HCT116 (cell line): ENCODE measurements around the gene C1QTNF9B. TPM values are rescaled to one million over a fixed set of nuclear protein-coding genes. Genes with fewer than 3 reads are reported as not detected.

Experiments
- ATAC-seq: fragments of 200-7000 bp; cut with Tn5 transposase; 2 replicates; pipeline ENCODE4 v1.9.1; 2020; ENCODE audit warnings: mild to moderate bottlenecking, moderate library complexity
- BruUV-seq: library from RNA; stranded (reverse); fragments of 400-500 nt; replicated peaks from 2 replicates; lab custom pipeline; 2021; lab: Mats Ljungman, UMichigan
- CTCF ChIA-PET: fragments of 300-600 bp; sonication (Branson Sonifier 250); formaldehyde crosslinking; loops from one replicate; lab custom pipeline; 2021; ENCODE audit warnings: antibody characterized with exemption; lab: Charles Lee
- POLR2A ChIA-PET: fragments of 300-600, 350-600 bp; sonication (Branson Sonifier 250); formaldehyde crosslinking; loops from one replicate; lab custom pipeline; 2021; ENCODE audit warnings: antibody characterized with exemption; lab: Charles Lee
- RAD21 ChIA-PET, 2 experiments: fragments of 300-600 bp; sonication (Branson Sonifier 250); formaldehyde crosslinking; loops; one replicate each; lab custom pipeline; 2023; ENCODE audit warnings: low total read pairs in 2 of 2; ENCODE audit not compliant: uncharacterized antibody in 2 of 2, unreplicated experiment in 2 of 2, low non-redundant PET in 1 of 2; lab: Charles Lee
- DNase-seq: peaks from one replicate; pipeline ENCODE4 v3.0.0-alpha.2; 2010; ENCODE audit warnings: low read depth, low spot score
- H2AFZ ChIP-seq: fragments of 200-600 bp; shearing (Covaris generic), sonication (generic); 2 replicates; pipeline ENCODE4 v1.6.1; 2017; ENCODE audit warnings: low read depth, mixed run types, mixed read lengths, antibody characterized with exemption, low read length; ENCODE audit not compliant: poor library complexity, severe bottlenecking
- H3K27ac ChIP-seq: 2 replicates; pipeline ENCODE4 v1.5.1; 2012; ENCODE audit warnings: low read depth, low read length
- H3K27me3 ChIP-seq: fragments of 200-600 bp; sonication (generic); 2 replicates; pipeline ENCODE4 v1.6.1; 2016; ENCODE audit warnings: mixed run types, low read length, mixed read lengths; ENCODE audit not compliant: insufficient read depth
- H3K36me3 ChIP-seq, 2 experiments: fragments of 200-500 bp in 1 of 2; fragments of 200-600 bp in 1 of 2; sonication (Bioruptor generic) in 1 of 2; sonication (generic) in 1 of 2; 2 replicates each; pipeline versions ENCODE4 v1.5.1 to v1.6.1; 2014 to 2016; ENCODE audit warnings: low read length in 2 of 2, inconsistent platforms in 1 of 2, mixed read lengths in 1 of 2, mixed run types in 1 of 2; ENCODE audit not compliant: insufficient read depth in 2 of 2, control insufficient read depth in 1 of 2
- H3K4me1 ChIP-seq, 2 experiments: fragments of 200-600 bp in 1 of 2; sonication (generic) in 1 of 2; 2 replicates each; pipeline versions ENCODE4 v1.5.1 to v1.6.1; 2012 to 2017; ENCODE audit warnings: low read length in 2 of 2, inconsistent platforms in 1 of 2, mild to moderate bottlenecking in 1 of 2, mixed read lengths in 1 of 2, mixed run types in 1 of 2, moderate library complexity in 1 of 2; ENCODE audit not compliant: insufficient read depth in 2 of 2, control insufficient read depth in 1 of 2
- H3K4me2 ChIP-seq: fragments of 200-600 bp; sonication (generic); 2 replicates; pipeline ENCODE4 v1.6.1; 2017; ENCODE audit warnings: mixed run types, low read length, mixed read lengths
- H3K4me3 ChIP-seq, 2 experiments: fragments of 200-600 bp in 1 of 2; sonication (generic) in 1 of 2; replicated peaks in 1 of 2; 2 replicates each; pipeline ENCODE4 v1.5.1; 2011 to 2016; ENCODE audit warnings: low read length in 2 of 2, control low read depth in 1 of 2, low read depth in 1 of 2, mild to moderate bottlenecking in 1 of 2, mixed read lengths in 1 of 2, mixed run types in 1 of 2
- H3K79me2 ChIP-seq: fragments of 200-600 bp; sonication (generic); 2 replicates; pipeline ENCODE4 v1.6.1; 2017; ENCODE audit warnings: mild to moderate bottlenecking, mixed run types, low read length, moderate library complexity, mixed read lengths; ENCODE audit not compliant: insufficient read depth
- H3K9ac ChIP-seq: fragments of 200-600 bp; sonication (generic); 2 replicates; pipeline ENCODE4 v1.6.1; 2016; ENCODE audit warnings: low read length, mixed read lengths
- H3K9me2 ChIP-seq: fragments of 200-600 bp; sonication (generic), shearing (Covaris generic); 2 replicates; pipeline ENCODE4 v1.6.1; 2017; ENCODE audit warnings: mixed run types, mild to moderate bottlenecking, moderate library complexity; ENCODE audit not compliant: insufficient read depth
- H3K9me3 ChIP-seq, 2 experiments: fragments of 200-500 bp in 1 of 2; fragments of 200-600 bp in 1 of 2; sonication (Bioruptor generic) in 1 of 2; sonication (generic) in 1 of 2; 2 replicates each; pipeline ENCODE4 v1.6.1; 2014 to 2017; ENCODE audit warnings: low read length in 2 of 2, mixed read lengths in 2 of 2, inconsistent platforms in 1 of 2, low read depth in 1 of 2, mild to moderate bottlenecking in 1 of 2, mixed run types in 1 of 2, moderate library complexity in 1 of 2; ENCODE audit not compliant: control insufficient read depth in 1 of 2, insufficient read depth in 1 of 2
- H4K20me1 ChIP-seq: fragments of 200-600 bp; sonication (generic), shearing (Covaris generic); 2 replicates; pipeline ENCODE4 v1.6.1; 2017; ENCODE audit warnings: mixed run types, mild to moderate bottlenecking, moderate library complexity; ENCODE audit not compliant: insufficient read depth
- ATF3 ChIP-seq: IDR thresholded peaks from 2 replicates; pipeline ENCODE4 v1.6.1; 2012
- CBX3 ChIP-seq: IDR thresholded peaks from 2 replicates; pipeline ENCODE4 v1.6.1; 2012; ENCODE audit warnings: low read depth
- CEBPB ChIP-seq: IDR thresholded peaks from 2 replicates; pipeline ENCODE4 v1.6.1; 2012; ENCODE audit warnings: low read depth
- CTCF ChIP-seq, 3 experiments: fragments of 200-600 bp in 1 of 3; sonication (generic) in 1 of 3; IDR thresholded peaks in 2 of 3; conservative IDR thresholded peaks in 1 of 3; 2 replicates each; pipeline ENCODE4 v1.5.1; 2012 to 2017; ENCODE audit warnings: low read depth in 2 of 3, low read length in 2 of 3, antibody characterized with exemption in 1 of 3, borderline replicate concordance in 1 of 3, control low read depth in 1 of 3, mild to moderate bottlenecking in 1 of 3, mixed read lengths in 1 of 3, mixed run types in 1 of 3, moderate library complexity in 1 of 3; ENCODE audit not compliant: insufficient read depth in 1 of 3
- EGR1 ChIP-seq: IDR thresholded peaks from 2 replicates; pipeline ENCODE4 v1.6.1; 2012; ENCODE audit warnings: low read depth
- ELF1 ChIP-seq: IDR thresholded peaks from 2 replicates; pipeline ENCODE4 v1.6.1; 2012; ENCODE audit warnings: low read depth, borderline replicate concordance
- EZH2 ChIP-seq: fragments of 200-600 bp; sonication (generic); IDR thresholded peaks from 2 replicates; pipeline ENCODE4 v1.6.1; 2017; ENCODE audit warnings: antibody characterized with exemption, mixed run types
- EZH2phosphoT487 ChIP-seq: fragments of 200-600 bp; IDR thresholded peaks from 2 replicates; pipeline ENCODE4 v1.6.1; 2018; ENCODE audit warnings: antibody characterized with exemption, borderline replicate concordance
- FOSL1 ChIP-seq: IDR thresholded peaks from 2 replicates; pipeline ENCODE4 v1.6.1; 2012; ENCODE audit warnings: low read depth
- JUND ChIP-seq: IDR thresholded peaks from 2 replicates; pipeline ENCODE4 v1.6.1; 2012
- MAX ChIP-seq: IDR thresholded peaks from 2 replicates; pipeline ENCODE4 v1.6.1; 2012
- POLR2A ChIP-seq: IDR thresholded peaks from 2 replicates; pipeline ENCODE4 v1.7.0; 2011; ENCODE audit warnings: borderline replicate concordance; ENCODE audit not compliant: insufficient read depth, insufficient read length; ENCODE audit errors: extremely low read depth
- POLR2AphosphoS5 ChIP-seq: IDR thresholded peaks from 2 replicates; pipeline ENCODE4 v1.6.1; 2011; ENCODE audit warnings: mild to moderate bottlenecking, low read depth, low read length, moderate library complexity
- RAD21 ChIP-seq: IDR thresholded peaks from 2 replicates; pipeline ENCODE4 v1.6.1; 2012; ENCODE audit warnings: low read depth, mild to moderate bottlenecking
- SP1 ChIP-seq: IDR thresholded peaks from 2 replicates; pipeline ENCODE4 v1.6.1; 2012; ENCODE audit warnings: low read depth
- SRF ChIP-seq: IDR thresholded peaks from 2 replicates; pipeline ENCODE4 v1.6.1; 2012; ENCODE audit warnings: low read depth
- TCF7L2 ChIP-seq: IDR thresholded peaks from 2 replicates; pipeline ENCODE4 v1.7.0; 2011; ENCODE audit warnings: borderline replicate concordance, inconsistent platforms; ENCODE audit not compliant: insufficient read depth, insufficient read length; ENCODE audit errors: extremely low read depth
- YY1 ChIP-seq: IDR thresholded peaks from 2 replicates; pipeline ENCODE4 v1.6.1; 2011; ENCODE audit warnings: low read length, low read depth, moderate library complexity, mild to moderate bottlenecking; ENCODE audit not compliant: insufficient replicate concordance; ENCODE audit errors: extremely low read depth
- ZFX ChIP-seq: fragments of 450-650 bp; IDR thresholded peaks from 2 replicates; pipeline ENCODE4 v1.6.1; 2017
- intact Hi-C: fragments of 100-400 bp; cut with micrococcal nuclease; formaldehyde crosslinking; loops from 2 replicates; pipeline ENCODE4 v1.10.0; 2022
- total RNA-seq: library from RNA; stranded (reverse); gene quantifications from one replicate; pipeline ENCODE4 v1.2.1, GENCODE V29; 2021; ENCODE audit not compliant: unreplicated experiment

The C1QTNF9B gene
- total RNA-seq, 1 experiment from 2014 or later = not detected

GRCh38 chr13:23850134-23850533 is 47.2 kb downstream of the C1QTNF9B start:
- no peak overlapping the region for H3K9ac ChIP-seq
- H3K4me1 ChIP-seq = no peaks in the 10 kb centered on the region
- no peak overlapping the region for H3K27ac ChIP-seq
- H4K20me1 ChIP-seq = no peaks in the 10 kb centered on the region
- POLR2A ChIA-PET = no interaction called here
- CTCF ChIA-PET = no interaction called here
- TF ChIP-seq CBX3 (no peak), POLR2AphosphoS5 (no peak), JUND (no peak), CEBPB (no peak), FOSL1 (no peak), ATF3 (no peak), POLR2A (no peak), ZFX (no peak), SP1 (no peak)
- no peak overlapping the region for H2AFZ ChIP-seq
- DNase-seq = no peak
- no peak overlapping the region for H3K4me3 ChIP-seq
- intact Hi-C loops = no loop called here
- no peaks in the 10 kb centered on the region for H3K9me2 ChIP-seq
- H3K36me3 ChIP-seq = no peaks in the 10 kb centered on the region; a peak in 1 of 4 replicates
- RAD21 ChIA-PET = no interaction called here
- no peaks in the 10 kb centered on the region for H3K27me3 ChIP-seq
- no TSS peak for BruUV-seq
- H3K4me2 ChIP-seq = no peak overlapping the region
- no peaks in the 10 kb centered on the region for H3K9me3 ChIP-seq
- no peak for ATAC-seq
- no peaks in the 10 kb centered on the region for H3K79me2 ChIP-seq

- ChIA-PET RAD21 (no interaction called here), POLR2A (no interaction called here), CTCF (no interaction called here)
- Histone ChIP-seq H3K27ac (no peak overlapping the region), H4K20me1 (no peaks in the 10 kb centered on the region), H3K4me2 (no peak overlapping the region), H3K4me3 (no peak overlapping the region), H3K9me3 (no peaks in the 10 kb centered on the region), H3K4me1 (no peaks in the 10 kb centered on the region), H3K79me2 (no peaks in the 10 kb centered on the region), H3K36me3 (no peaks in the 10 kb centered on the region; a peak in 1 of 4 replicates), H3K27me3 (no peaks in the 10 kb centered on the region), H3K9me2 (no peaks in the 10 kb centered on the region), H2AFZ (no peak overlapping the region), H3K9ac (no peak overlapping the region)
- intact Hi-C loops = no loop called here
- no TSS peak for BruUV-seq
- DNase-seq (no peak), ATAC-seq (no peak)
- TF ChIP-seq CTCF (IDR thresholded peaks at IDR 0.05 in 2 of 3, conservative IDR thresholded peaks at IDR 0.05 in 1 of 3; ENCODE audit: borderline replicate concordance in 1 of 3, insufficient read depth in 1 of 3, low read depth in 2 of 3, low read length in 2 of 3) = no peak
- no peak for TF ChIP-seq POLR2AphosphoS5
- TF ChIP-seq TCF7L2 = no peak
- no peak for TF ChIP-seq MAX
- TF ChIP-seq YY1 = no peak
- no peak for TF ChIP-seq EZH2
- TF ChIP-seq RAD21 = no peak
- TF ChIP-seq ELF1 = no peak
- no peak for TF ChIP-seq FOSL1
- no peak for TF ChIP-seq EZH2phosphoT487
- TF ChIP-seq SP1 = no peak
- TF ChIP-seq EGR1 = no peak
- TF ChIP-seq SRF = no peak
- TF ChIP-seq JUND = no peak
Measured at GRCh38 chr13:23849670-23850069, 47.6 kb downstream of the C1QTNF9B start.
